GM21619 (cell line): Measurements from ENCODE around the gene DPYSL5.
"Not testable (repeated sequence)": the region's sequence is repeated elsewhere in the genome, so short reads cannot be mapped to it uniquely, and the experiment has no call there.

Experiments
- ATAC-seq: cut with Tn5 transposase; IDR thresholded peaks from one replicate; pipeline ENCODE4 v1.9.1; 2021; ENCODE audit not compliant: unreplicated experiment

DPYSL5 gene

GRCh38 chr2:26847655-26848335, at the start of gene DPYSL5:
Gene DPYSL5 (plus strand): TSS chr2:26848132. CDS start chr2:26898500, 50,368 bp downstream.
- no peak for ATAC-seq

- no peak for ATAC-seq
Observed at GRCh38 chr2:26801328-26801727, 46.6 kb upstream of the DPYSL5 start.

GRCh38 chr2:26801796-26802195, 46.1 kb upstream of the DPYSL5 start:
- no peak for ATAC-seq

GRCh38 chr2:26805241-26805676, 42.7 kb upstream of the DPYSL5 start:
- ATAC-seq: no peak

GRCh38 chr2:26807788-26808460, 40.0 kb upstream of the DPYSL5 start:
- ATAC-seq: no peak

- ATAC-seq: no peak
Observed at GRCh38 chr2:26809211-26809610, 38.7 kb upstream of the DPYSL5 start.

- no peak for ATAC-seq
Observed at GRCh38 chr2:26809876-26810577, 37.9 kb upstream of the DPYSL5 start.

- ATAC-seq: no peak
Observed at GRCh38 chr2:26811261-26811660, 36.7 kb upstream of the DPYSL5 start.

GRCh38 chr2:26811791-26812694, 35.9 kb upstream of the DPYSL5 start:
- no peak for ATAC-seq

GRCh38 chr2:26812731-26813130, 35.2 kb upstream of the DPYSL5 start:
- no peak for ATAC-seq

- ATAC-seq: not testable (repeated sequence)
Observed at GRCh38 chr2:26814072-26814765, 33.7 kb upstream of the DPYSL5 start.

- no peak for ATAC-seq
Observed at GRCh38 chr2:26816893-26817292, 31.0 kb upstream of the DPYSL5 start.

GRCh38 chr2:26818255-26818654, 29.7 kb upstream of the DPYSL5 start:
- no peak for ATAC-seq

GRCh38 chr2:26818972-26819371, 29.0 kb upstream of the DPYSL5 start:
- no peak for ATAC-seq

GRCh38 chr2:26820932-26821331, 27.0 kb upstream of the DPYSL5 start:
- ATAC-seq: no peak

- ATAC-seq: no peak
Observed at GRCh38 chr2:26822877-26823276, 25.1 kb upstream of the DPYSL5 start.

- ATAC-seq: no peak
Observed at GRCh38 chr2:26838121-26838906, 9.6 kb upstream of the DPYSL5 start.

- ATAC-seq: no peak
Observed at GRCh38 chr2:26840937-26841610, 6.9 kb upstream of the DPYSL5 start.

- ATAC-seq: no peak
Observed at GRCh38 chr2:26843041-26843440, 4.9 kb upstream of the DPYSL5 start.
